GM12878 (cell line): ENCODE data around the gene LRFN2. TPM values are rescaled to one million over a fixed set of nuclear protein-coding genes. Genes with fewer than 3 reads are reported as not detected.

Source experiments
- ATAC-seq: fragments of 200-7000 bp; cut with Tn5 transposase; 3 replicates; pipeline ENCODE4 v1.9.1; 2020; ENCODE audit warnings: mild to moderate bottlenecking, moderate library complexity
- BruUV-seq: library from RNA; stranded (reverse); fragments of 400-500 nt; replicated peaks from 2 replicates; lab custom pipeline; 2021; lab: Mats Ljungman, UMichigan
- CTCF ChIA-PET: fragments of 300-600 bp; sonication (Branson Sonifier 250); formaldehyde crosslinking; extraction: SDS; loops from one replicate; lab custom pipeline; 2021; ENCODE audit warnings: inconsistent platforms; lab: Yijun Ruan, JAX
- POLR2A ChIA-PET: fragments of 350-600 bp; formaldehyde crosslinking; extraction: SDS; loops from one replicate; lab custom pipeline; 2021; ENCODE audit warnings: inconsistent platforms; lab: Charles Lee
- RAD21 ChIA-PET: fragments of 300-600 bp; sonication (Branson Sonifier 250); formaldehyde crosslinking; loops from one replicate; lab custom pipeline; 2023; ENCODE audit warnings: antibody characterized with exemption; ENCODE audit not compliant: unreplicated experiment; lab: Charles Lee
- SMC1A ChIA-PET: fragments of 300-600 bp; sonication (Branson Sonifier 250); formaldehyde crosslinking; loops from one replicate; lab custom pipeline; 2023; ENCODE audit not compliant: unreplicated experiment, uncharacterized antibody; lab: Charles Lee
- DNase-seq: peaks from one replicate; pipeline ENCODE4 v3.0.0-alpha.2; 2011; ENCODE audit warnings: low read depth, low spot score
- FAIRE-seq: peaks from 3 replicates; lab custom pipeline; 2011; peaks lifted over from hg19 to GRCh38; lab: Jason Lieb, UNC
- H2AFZ ChIP-seq: 2 replicates; pipeline ENCODE4 v1.6.0; 2011; ENCODE audit warnings: low read depth, low read length, control low read depth; ENCODE audit not compliant: control insufficient read depth
- H3K27ac ChIP-seq: 2 replicates; pipeline ENCODE4 v1.5.1; 2011; ENCODE audit warnings: control low read depth; ENCODE audit not compliant: control insufficient read depth, insufficient read depth
- H3K27me3 ChIP-seq, 2 experiments: replicated peaks in 1 of 2; 2 replicates each; pipeline versions ENCODE4 v1.6.0 to v1.6.1; 2011; ENCODE audit warnings: low read length in 1 of 2; ENCODE audit not compliant: control insufficient read depth in 2 of 2, insufficient read depth in 2 of 2
- H3K36me3 ChIP-seq, 2 experiments: 2 replicates each; pipeline ENCODE4 v1.5.1; 2011; ENCODE audit warnings: low read length in 1 of 2; ENCODE audit not compliant: control insufficient read depth in 2 of 2, insufficient read depth in 2 of 2
- H3K4me1 ChIP-seq: 2 replicates; pipeline ENCODE4 v1.6.1; 2011; ENCODE audit warnings: mild to moderate bottlenecking, low read length, moderate library complexity, mixed read lengths; ENCODE audit not compliant: control insufficient read depth, insufficient read depth
- H3K4me2 ChIP-seq: 2 replicates; pipeline ENCODE4 v1.6.0; 2011; ENCODE audit warnings: control low read depth; ENCODE audit not compliant: control insufficient read depth, insufficient read depth
- H3K4me3 ChIP-seq: fragments of 200-600 bp; sonication (generic); 2 replicates; pipeline ENCODE4 v1.5.1; 2016
- H3K79me2 ChIP-seq: 2 replicates; pipeline ENCODE4 v1.6.0; 2011; ENCODE audit warnings: low read length; ENCODE audit not compliant: control insufficient read depth, insufficient read depth
- H3K9ac ChIP-seq: 2 replicates; pipeline ENCODE4 v1.8.0; 2011; ENCODE audit warnings: low read length, control low read depth, mixed read lengths; ENCODE audit not compliant: control insufficient read depth, insufficient read depth
- H3K9me3 ChIP-seq: replicated peaks from 3 replicates; pipeline ENCODE4 v1.5.1; 2011; ENCODE audit warnings: mild to moderate bottlenecking, low read length; ENCODE audit not compliant: control insufficient read depth, insufficient read depth
- H4K20me1 ChIP-seq: 2 replicates; pipeline ENCODE4 v1.6.0; 2011; ENCODE audit not compliant: control insufficient read depth, insufficient read depth
- BCL11A ChIP-seq: IDR thresholded peaks from 2 replicates; pipeline ENCODE4 v1.6.1; 2011; ENCODE audit warnings: low read depth, low read length
- BCL3 ChIP-seq: IDR thresholded peaks from 2 replicates; pipeline ENCODE4 v1.6.1; 2011; ENCODE audit warnings: borderline replicate concordance, low read depth, mild to moderate bottlenecking, moderate library complexity, low read length; ENCODE audit not compliant: insufficient read depth, poor library complexity, severe bottlenecking
- BHLHE40 ChIP-seq, 2 experiments: fragments of 450-650 bp in 1 of 2; IDR thresholded peaks; 2 replicates each; pipeline ENCODE4 v1.6.1; 2011 to 2017; ENCODE audit warnings: low read depth in 2 of 2, borderline replicate concordance in 1 of 2, improper control_type of control experiment in 1 of 2, low read length in 1 of 2, mild to moderate bottlenecking in 1 of 2
- GABPA ChIP-seq: IDR thresholded peaks from 2 replicates; pipeline ENCODE4 v1.6.1; 2014; ENCODE audit warnings: antibody characterized with exemption, low read depth, mild to moderate bottlenecking, inconsistent platforms
- IKZF1 ChIP-seq: fragments of 450-650 bp; conservative IDR thresholded peaks from 2 replicates; pipeline ENCODE4 v1.6.1; 2017; ENCODE audit warnings: antibody characterized with exemption, mild to moderate bottlenecking
- MTA3 ChIP-seq: IDR thresholded peaks from 2 replicates; pipeline ENCODE4 v1.6.1; 2012; ENCODE audit warnings: low read length, inconsistent platforms, borderline replicate concordance
- MXI1 ChIP-seq: fragments of 150-350 bp; IDR thresholded peaks from 2 replicates; pipeline ENCODE4 v1.6.1; 2011; ENCODE audit warnings: low read depth, mild to moderate bottlenecking, inconsistent platforms, low read length, improper control_type of control experiment
- NR2C1 ChIP-seq: fragments of 450-650 bp; IDR thresholded peaks from 2 replicates; pipeline ENCODE4 v1.6.1; 2017; ENCODE audit warnings: antibody characterized with exemption, mild to moderate bottlenecking, moderate library complexity
- SMAD5 ChIP-seq: IDR thresholded peaks from 2 replicates; pipeline ENCODE4 v1.6.1; 2016; ENCODE audit warnings: antibody characterized with exemption, low read depth
- SPI1 ChIP-seq: IDR thresholded peaks from 2 replicates; pipeline ENCODE4 v1.6.1; 2011; ENCODE audit warnings: low read depth, mild to moderate bottlenecking, low read length, moderate library complexity, borderline replicate concordance; ENCODE audit not compliant: insufficient read depth
- TCF12 ChIP-seq: IDR thresholded peaks from 2 replicates; pipeline ENCODE4 v1.6.1; 2011; ENCODE audit warnings: low read depth, mild to moderate bottlenecking, low read length
- ZNF207 ChIP-seq: fragments of 450-650 bp; IDR thresholded peaks from 2 replicates; pipeline ENCODE4 v1.6.1; 2014; ENCODE audit warnings: antibody characterized with exemption, mild to moderate bottlenecking, borderline replicate concordance
- WGBS: methylation state at CpG from one replicate; pipeline ENCODE4 v1.1.6; 2016; ENCODE audit warnings: low lambda C conversion rate; ENCODE audit not compliant: insufficient replicate concordance, insufficient coverage; ENCODE audit errors: missing lambda C conversion rate; 5-methylcytosine and 5-hydroxymethylcytosine counted together
- in situ Hi-C: fragments of 300-500 bp; cut with MboI; formaldehyde crosslinking; loops from 9 replicates; pipeline ENCODE4 v1.14.3; 2018; ENCODE audit warnings: mixed read lengths
- intact Hi-C: fragments of 100-400 bp; cut with micrococcal nuclease; formaldehyde crosslinking; loops from one replicate; pipeline ENCODE4 v1.14.2; 2022; ENCODE audit not compliant: unreplicated experiment
- polyA plus RNA-seq, 11 experiments: library from polyadenylated mRNA; depleted of rRNA in 4 of 11; unstranded in 6 of 11; stranded (reverse) in 5 of 11; fragments of >200 nt; fragmentation: Nextera tagmentation in 4 of 11; fragmentation: Illumina TruSeq in 1 of 11; extraction: Ambion mirVana in 4 of 11; extraction: Trizol in 1 of 11; gene quantifications; 1 replicate in 1 of 11; 2 replicates in 10 of 11; pipeline versions ENCODE4 v1.2.1 to v1.2.3, GENCODE V29; 2011 to 2016; ENCODE audit warnings: inconsistent platforms in 2 of 11, missing spikeins in 2 of 11, low read depth in 1 of 11
- total RNA-seq, 4 experiments: library from RNA; depleted of rRNA in 3 of 4; stranded (reverse); fragments of >200 nt in 3 of 4; fragmentation: Illumina TruSeq in 1 of 4; extraction: Trizol in 1 of 4; gene quantifications; 2 replicates each; pipeline versions ENCODE4 v1.2.1 to v1.2.3, GENCODE V29; 2013 to 2021
- TF ChIP-seq, protein P1 (sequence below): fragments of 450-650 bp; formaldehyde crosslinking; IDR thresholded peaks from 2 replicates; pipeline ENCODE4 v1.4.0; 2022; ENCODE audit warnings: mild to moderate bottlenecking, moderate library complexity
- TF ChIP-seq, protein P2 (sequence below): fragments of 450-650 bp; IDR thresholded peaks from 2 replicates; pipeline ENCODE4 v1.6.1; 2017; ENCODE audit warnings: mild to moderate bottlenecking
- TF ChIP-seq, protein P3 (sequence below): IDR thresholded peaks from 2 replicates; pipeline ENCODE4 v1.6.1; 2011; ENCODE audit warnings: mild to moderate bottlenecking, low read depth, low read length, moderate library complexity; ENCODE audit not compliant: insufficient replicate concordance

The LRFN2 gene
- total and polyA plus RNA-seq, 10 of the 15 experiments (the other 5 are each of a cell fraction or from before 2014, with no cell fraction given) = not detected

GRCh38 chr6:40393641-40394040 is 193.5 kb downstream of the LRFN2 start:
- BruUV-seq = no TSS peak
- ATAC-seq = no peak
- no peak overlapping the region for H3K4me2 ChIP-seq
- H3K79me2 ChIP-seq = no peaks in the 10 kb centered on the region
- DNase-seq = no peak
- no peaks in the 10 kb centered on the region for H3K4me1 ChIP-seq
- SMC1A ChIA-PET = no interaction called here
- RAD21 ChIA-PET = no interaction called here
- no peak overlapping the region for H3K9ac ChIP-seq
- H3K4me3 ChIP-seq = no peak overlapping the region
- in situ Hi-C loops (no loop called here), intact Hi-C loops (no loop called here)
- H3K27me3 ChIP-seq = no peaks in the 10 kb centered on the region; a peak in 1 of 4 replicates
- no peak overlapping the region for H3K27ac ChIP-seq
- H3K9me3 ChIP-seq = no peaks in the 10 kb centered on the region
- H2AFZ ChIP-seq = no peak overlapping the region
- WGBS = 2% methylated on average over 4 of the region's 5 CpGs
- no peak for FAIRE-seq
- CTCF ChIA-PET = no interaction called here
- H4K20me1 ChIP-seq = no peaks in the 10 kb centered on the region
- H3K36me3 ChIP-seq = no peaks in the 10 kb centered on the region
- POLR2A ChIA-PET = no interaction called here
- TF ChIP-seq BCL11A (no peak), TCF12 (no peak), MXI1 (no peak), IKZF1 (no peak), GABPA (no peak), SMAD5 (no peak), BCL3 (no peak), SPI1 (no peak), MTA3 (no peak), BHLHE40 (IDR thresholded peaks at IDR 0.05; ENCODE audit: borderline replicate concordance in 1 of 2, low read depth in 2 of 2, low read length in 1 of 2) (no peak), NR2C1 (no peak), ZNF207 (no peak)
- TF ChIP-seq, protein P1, sequence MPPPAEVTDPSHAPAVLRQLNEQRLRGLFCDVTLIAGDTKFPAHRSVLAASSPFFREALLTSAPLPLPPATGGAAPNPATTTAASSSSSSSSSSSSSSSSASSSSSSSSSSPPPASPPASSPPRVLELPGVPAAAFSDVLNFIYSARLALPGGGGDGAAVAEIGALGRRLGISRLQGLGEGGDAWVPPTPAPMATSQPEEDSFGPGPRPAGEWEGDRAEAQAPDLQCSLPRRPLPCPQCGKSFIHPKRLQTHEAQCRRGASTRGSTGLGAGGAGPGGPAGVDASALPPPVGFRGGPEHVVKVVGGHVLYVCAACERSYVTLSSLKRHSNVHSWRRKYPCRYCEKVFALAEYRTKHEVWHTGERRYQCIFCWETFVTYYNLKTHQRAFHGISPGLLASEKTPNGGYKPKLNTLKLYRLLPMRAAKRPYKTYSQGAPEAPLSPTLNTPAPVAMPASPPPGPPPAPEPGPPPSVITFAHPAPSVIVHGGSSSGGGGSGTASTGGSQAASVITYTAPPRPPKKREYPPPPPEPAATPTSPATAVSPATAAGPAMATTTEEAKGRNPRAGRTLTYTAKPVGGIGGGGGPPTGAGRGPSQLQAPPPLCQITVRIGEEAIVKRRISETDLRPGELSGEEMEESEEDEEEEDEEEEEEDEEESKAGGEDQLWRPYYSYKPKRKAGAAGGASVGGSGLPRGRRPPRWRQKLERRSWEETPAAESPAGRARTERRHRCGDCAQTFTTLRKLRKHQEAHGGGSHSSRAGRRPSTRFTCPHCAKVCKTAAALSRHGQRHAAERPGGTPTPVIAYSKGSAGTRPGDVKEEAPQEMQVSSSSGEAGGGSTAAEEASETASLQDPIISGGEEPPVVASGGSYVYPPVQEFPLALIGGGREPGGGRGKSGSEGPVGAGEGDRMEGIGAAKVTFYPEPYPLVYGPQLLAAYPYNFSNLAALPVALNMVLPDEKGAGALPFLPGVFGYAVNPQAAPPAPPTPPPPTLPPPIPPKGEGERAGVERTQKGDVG = no peak
- TF ChIP-seq, protein P2, sequence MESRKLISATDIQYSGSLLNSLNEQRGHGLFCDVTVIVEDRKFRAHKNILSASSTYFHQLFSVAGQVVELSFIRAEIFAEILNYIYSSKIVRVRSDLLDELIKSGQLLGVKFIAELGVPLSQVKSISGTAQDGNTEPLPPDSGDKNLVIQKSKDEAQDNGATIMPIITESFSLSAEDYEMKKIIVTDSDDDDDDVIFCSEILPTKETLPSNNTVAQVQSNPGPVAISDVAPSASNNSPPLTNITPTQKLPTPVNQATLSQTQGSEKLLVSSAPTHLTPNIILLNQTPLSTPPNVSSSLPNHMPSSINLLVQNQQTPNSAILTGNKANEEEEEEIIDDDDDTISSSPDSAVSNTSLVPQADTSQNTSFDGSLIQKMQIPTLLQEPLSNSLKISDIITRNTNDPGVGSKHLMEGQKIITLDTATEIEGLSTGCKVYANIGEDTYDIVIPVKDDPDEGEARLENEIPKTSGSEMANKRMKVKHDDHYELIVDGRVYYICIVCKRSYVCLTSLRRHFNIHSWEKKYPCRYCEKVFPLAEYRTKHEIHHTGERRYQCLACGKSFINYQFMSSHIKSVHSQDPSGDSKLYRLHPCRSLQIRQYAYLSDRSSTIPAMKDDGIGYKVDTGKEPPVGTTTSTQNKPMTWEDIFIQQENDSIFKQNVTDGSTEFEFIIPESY = no peak
- TF ChIP-seq, protein P3, sequence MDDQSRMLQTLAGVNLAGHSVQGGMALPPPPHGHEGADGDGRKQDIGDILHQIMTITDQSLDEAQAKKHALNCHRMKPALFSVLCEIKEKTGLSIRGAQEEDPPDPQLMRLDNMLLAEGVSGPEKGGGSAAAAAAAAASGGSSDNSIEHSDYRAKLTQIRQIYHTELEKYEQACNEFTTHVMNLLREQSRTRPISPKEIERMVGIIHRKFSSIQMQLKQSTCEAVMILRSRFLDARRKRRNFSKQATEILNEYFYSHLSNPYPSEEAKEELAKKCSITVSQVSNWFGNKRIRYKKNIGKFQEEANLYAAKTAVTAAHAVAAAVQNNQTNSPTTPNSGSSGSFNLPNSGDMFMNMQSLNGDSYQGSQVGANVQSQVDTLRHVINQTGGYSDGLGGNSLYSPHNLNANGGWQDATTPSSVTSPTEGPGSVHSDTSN = no peak
